Panc1 (cell line): Measurements from ENCODE around the gene CFAP100. TPM values are rescaled to one million over a fixed set of nuclear protein-coding genes. Genes with fewer than 3 reads are reported as not detected.

ENCODE experiments used
- ATAC-seq: fragments of 200-7000 bp; cut with Tn5 transposase; 2 replicates; pipeline ENCODE4 v1.9.1; 2020; ENCODE audit warnings: mild to moderate bottlenecking, moderate library complexity
- BruUV-seq: library from RNA; stranded (reverse); fragments of 400-500 nt; replicated peaks from 2 replicates; lab custom pipeline; 2021; lab: Mats Ljungman, UMichigan
- CTCF ChIA-PET: fragments of 300-600 bp; sonication (Branson Sonifier 250); formaldehyde crosslinking; loops from one replicate; lab custom pipeline; 2022; ENCODE audit warnings: antibody characterized with exemption; lab: Charles Lee
- POLR2A ChIA-PET: fragments of 300-600 bp; sonication (Branson Sonifier 250); formaldehyde crosslinking; loops from one replicate; lab custom pipeline; 2022; ENCODE audit warnings: antibody characterized with exemption; lab: Charles Lee
- DNase-seq: peaks from one replicate; pipeline ENCODE4 v3.0.0-alpha.2; 2010; ENCODE audit warnings: low read depth, low spot score
- H3K27ac ChIP-seq: 2 replicates; pipeline ENCODE4 v1.5.1; 2011; ENCODE audit warnings: mild to moderate bottlenecking, low read length, inconsistent platforms
- H3K27me3 ChIP-seq: fragments of 200-500 bp; sonication (Bioruptor generic); 2 replicates; pipeline ENCODE4 v1.6.0; 2014; ENCODE audit warnings: low read length, inconsistent platforms; ENCODE audit not compliant: control insufficient read depth, insufficient read depth
- H3K36me3 ChIP-seq: fragments of 200-500 bp; sonication (Bioruptor generic); 2 replicates; pipeline ENCODE4 v1.5.1; 2014; ENCODE audit warnings: inconsistent platforms, mild to moderate bottlenecking, low read length, moderate library complexity; ENCODE audit not compliant: control insufficient read depth, insufficient read depth
- H3K4me1 ChIP-seq: 2 replicates; pipeline ENCODE4 v1.5.1; 2011; ENCODE audit warnings: inconsistent platforms, mild to moderate bottlenecking, low read length, moderate library complexity; ENCODE audit not compliant: control insufficient read depth, insufficient read depth
- H3K4me3 ChIP-seq, 2 experiments: 2 replicates each; pipeline ENCODE4 v1.5.1; 2011 to 2012; ENCODE audit warnings: low read depth in 2 of 2, low read length in 2 of 2, mild to moderate bottlenecking in 2 of 2, inconsistent platforms in 1 of 2, moderate library complexity in 1 of 2
- H3K9me3 ChIP-seq: fragments of 200-500 bp; sonication (Bioruptor generic); 2 replicates; pipeline ENCODE4 v1.5.1; 2014; ENCODE audit warnings: low read depth, mild to moderate bottlenecking, inconsistent platforms, low read length, moderate library complexity; ENCODE audit not compliant: control insufficient read depth, insufficient read depth
- POLR2AphosphoS5 ChIP-seq: IDR thresholded peaks from 2 replicates; pipeline ENCODE4 v1.6.1; 2012; ENCODE audit warnings: mild to moderate bottlenecking, low read depth, low read length, moderate library complexity
- SIN3A ChIP-seq: IDR thresholded peaks from 2 replicates; pipeline ENCODE4 v1.6.1; 2012; ENCODE audit warnings: low read depth, mild to moderate bottlenecking, low read length, moderate library complexity, borderline replicate concordance; ENCODE audit not compliant: insufficient read depth
- TCF7L2 ChIP-seq: IDR thresholded peaks from 2 replicates; pipeline ENCODE4 v1.6.1; 2011; ENCODE audit warnings: mild to moderate bottlenecking, low read depth, low read length, inconsistent platforms
- in situ Hi-C: cut with HindIII; loops from 2 replicates; pipeline ENCODE4 v1.10.0; 2016; ENCODE audit warnings: low sequenced_read_pairs, low pct_unique_long_range_greater_than_20kb
- intact Hi-C: fragments of 100-400 bp; cut with micrococcal nuclease; formaldehyde crosslinking; loops from one replicate; pipeline ENCODE4 v1.10.0; 2022; ENCODE audit not compliant: unreplicated experiment
- total RNA-seq: library from RNA; stranded (reverse); gene quantifications from one replicate; pipeline ENCODE4 v1.2.1, GENCODE V29; 2021; ENCODE audit not compliant: unreplicated experiment
- TF ChIP-seq, protein P1 (sequence below), 2 experiments: IDR thresholded peaks; 2 replicates each; pipeline ENCODE4 v1.6.1; 2011 to 2012; ENCODE audit warnings: low read depth in 2 of 2, control low read depth in 1 of 2, low read length in 1 of 2, mild to moderate bottlenecking in 1 of 2, moderate library complexity in 1 of 2; ENCODE audit not compliant: insufficient read depth in 1 of 2
- TF ChIP-seq, protein P2 (sequence below): fragments of 450-650 bp; IDR thresholded peaks from 2 replicates; pipeline ENCODE4 v1.5.1; 2017; ENCODE audit warnings: mild to moderate bottlenecking

The CFAP100 gene
- total RNA-seq, 1 experiment from 2014 or later: not detected

DNA sequence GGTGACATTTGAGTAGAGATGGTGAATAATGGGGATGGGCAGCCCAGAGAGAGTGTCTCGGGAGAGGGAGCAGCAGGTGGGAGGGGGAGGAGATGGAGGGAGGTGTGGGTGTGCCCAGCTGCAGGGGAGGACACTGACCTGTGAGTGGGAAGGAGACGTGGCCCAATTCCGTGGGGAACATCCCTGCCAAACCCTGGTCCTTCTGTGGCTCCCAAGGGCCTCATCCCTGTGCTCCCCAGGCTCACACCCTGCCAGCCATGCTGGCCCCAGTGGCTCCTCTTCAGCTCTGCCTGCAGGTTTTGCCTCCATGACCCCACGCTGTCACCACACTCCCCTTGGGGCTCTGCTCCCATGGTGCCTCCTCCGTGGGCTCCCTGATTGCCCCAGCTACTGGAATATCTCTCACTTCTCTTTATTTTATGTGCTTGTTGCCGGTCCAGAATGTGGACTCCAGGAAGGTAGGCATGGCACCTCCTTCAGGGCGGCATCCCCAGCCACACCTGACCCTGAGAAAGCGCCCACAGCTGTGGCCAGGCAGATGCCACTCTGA is 7.0 kb downstream of the CFAP100 start:
- DNase-seq: no peak
- in situ Hi-C loops: no loop called here
- Histone ChIP-seq H3K9me3 (no peaks in the 10 kb centered on the region), H3K4me1 (no peaks in the 10 kb centered on the region), H3K36me3 (no peaks in the 10 kb centered on the region), H3K27ac (no peak overlapping the region), H3K4me3 (no peak overlapping the region), H3K27me3 (no peaks in the 10 kb centered on the region; the same call in 1 of the 2 replicates)
- no TSS peak for BruUV-seq
- CTCF ChIA-PET: no interaction called here
- TF ChIP-seq POLR2AphosphoS5: no peak
- no peak for TF ChIP-seq SIN3A
- TF ChIP-seq, protein P1, sequence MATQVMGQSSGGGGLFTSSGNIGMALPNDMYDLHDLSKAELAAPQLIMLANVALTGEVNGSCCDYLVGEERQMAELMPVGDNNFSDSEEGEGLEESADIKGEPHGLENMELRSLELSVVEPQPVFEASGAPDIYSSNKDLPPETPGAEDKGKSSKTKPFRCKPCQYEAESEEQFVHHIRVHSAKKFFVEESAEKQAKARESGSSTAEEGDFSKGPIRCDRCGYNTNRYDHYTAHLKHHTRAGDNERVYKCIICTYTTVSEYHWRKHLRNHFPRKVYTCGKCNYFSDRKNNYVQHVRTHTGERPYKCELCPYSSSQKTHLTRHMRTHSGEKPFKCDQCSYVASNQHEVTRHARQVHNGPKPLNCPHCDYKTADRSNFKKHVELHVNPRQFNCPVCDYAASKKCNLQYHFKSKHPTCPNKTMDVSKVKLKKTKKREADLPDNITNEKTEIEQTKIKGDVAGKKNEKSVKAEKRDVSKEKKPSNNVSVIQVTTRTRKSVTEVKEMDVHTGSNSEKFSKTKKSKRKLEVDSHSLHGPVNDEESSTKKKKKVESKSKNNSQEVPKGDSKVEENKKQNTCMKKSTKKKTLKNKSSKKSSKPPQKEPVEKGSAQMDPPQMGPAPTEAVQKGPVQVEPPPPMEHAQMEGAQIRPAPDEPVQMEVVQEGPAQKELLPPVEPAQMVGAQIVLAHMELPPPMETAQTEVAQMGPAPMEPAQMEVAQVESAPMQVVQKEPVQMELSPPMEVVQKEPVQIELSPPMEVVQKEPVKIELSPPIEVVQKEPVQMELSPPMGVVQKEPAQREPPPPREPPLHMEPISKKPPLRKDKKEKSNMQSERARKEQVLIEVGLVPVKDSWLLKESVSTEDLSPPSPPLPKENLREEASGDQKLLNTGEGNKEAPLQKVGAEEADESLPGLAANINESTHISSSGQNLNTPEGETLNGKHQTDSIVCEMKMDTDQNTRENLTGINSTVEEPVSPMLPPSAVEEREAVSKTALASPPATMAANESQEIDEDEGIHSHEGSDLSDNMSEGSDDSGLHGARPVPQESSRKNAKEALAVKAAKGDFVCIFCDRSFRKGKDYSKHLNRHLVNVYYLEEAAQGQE (IDR thresholded peaks at IDR 0.05; ENCODE audit: insufficient read depth in 1 of 2, low read depth in 2 of 2, low read length in 1 of 2): no peak
- TF ChIP-seq, protein P2, sequence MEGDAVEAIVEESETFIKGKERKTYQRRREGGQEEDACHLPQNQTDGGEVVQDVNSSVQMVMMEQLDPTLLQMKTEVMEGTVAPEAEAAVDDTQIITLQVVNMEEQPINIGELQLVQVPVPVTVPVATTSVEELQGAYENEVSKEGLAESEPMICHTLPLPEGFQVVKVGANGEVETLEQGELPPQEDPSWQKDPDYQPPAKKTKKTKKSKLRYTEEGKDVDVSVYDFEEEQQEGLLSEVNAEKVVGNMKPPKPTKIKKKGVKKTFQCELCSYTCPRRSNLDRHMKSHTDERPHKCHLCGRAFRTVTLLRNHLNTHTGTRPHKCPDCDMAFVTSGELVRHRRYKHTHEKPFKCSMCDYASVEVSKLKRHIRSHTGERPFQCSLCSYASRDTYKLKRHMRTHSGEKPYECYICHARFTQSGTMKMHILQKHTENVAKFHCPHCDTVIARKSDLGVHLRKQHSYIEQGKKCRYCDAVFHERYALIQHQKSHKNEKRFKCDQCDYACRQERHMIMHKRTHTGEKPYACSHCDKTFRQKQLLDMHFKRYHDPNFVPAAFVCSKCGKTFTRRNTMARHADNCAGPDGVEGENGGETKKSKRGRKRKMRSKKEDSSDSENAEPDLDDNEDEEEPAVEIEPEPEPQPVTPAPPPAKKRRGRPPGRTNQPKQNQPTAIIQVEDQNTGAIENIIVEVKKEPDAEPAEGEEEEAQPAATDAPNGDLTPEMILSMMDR: no peak
- intact Hi-C loops: no loop called here
- POLR2A ChIA-PET: no interaction called here
- ATAC-seq: no peak

DNA sequence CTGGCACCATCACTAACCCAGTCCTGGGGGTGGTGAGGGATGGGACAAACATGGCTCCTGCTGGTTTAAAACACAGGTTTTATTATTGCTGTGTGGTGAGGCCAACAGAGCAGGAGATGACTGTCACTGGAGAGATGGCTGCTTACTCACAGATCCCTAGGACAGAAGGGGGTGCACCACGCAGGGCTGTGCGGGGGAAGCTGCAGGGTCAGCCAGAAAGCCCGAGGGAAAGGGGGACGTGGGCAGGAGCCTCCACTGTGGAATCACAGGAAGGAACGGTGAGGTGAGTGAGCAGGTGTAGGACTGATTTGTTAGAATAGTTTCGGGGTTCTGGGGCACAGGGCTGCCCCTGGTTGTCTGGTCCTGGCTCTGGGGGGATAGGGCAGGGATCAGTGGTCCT is 7.5 kb downstream of the CFAP100 start:
- H3K4me3 ChIP-seq: no peak overlapping the region
- ChIA-PET CTCF (no interaction called here), POLR2A (no interaction called here)
- no TSS peak for BruUV-seq
- no peaks in the 10 kb centered on the region for H3K9me3 ChIP-seq
- no peak overlapping the region for H3K27ac ChIP-seq
- no peaks in the 10 kb centered on the region; the same call in 1 of the 2 replicates for H3K27me3 ChIP-seq
- no peaks in the 10 kb centered on the region for H3K36me3 ChIP-seq
- DNase-seq: no peak
- no peak for ATAC-seq
- in situ Hi-C loops (no loop called here), intact Hi-C loops (no loop called here)
- TF ChIP-seq SIN3A (no peak), TCF7L2 (no peak), POLR2AphosphoS5 (no peak)
- TF ChIP-seq, protein P1 (IDR thresholded peaks at IDR 0.05; ENCODE audit: insufficient read depth in 1 of 2, low read depth in 2 of 2, low read length in 1 of 2): no peak
- TF ChIP-seq, protein P2: no peak
- H3K4me1 ChIP-seq: no peaks in the 10 kb centered on the region
